Measurements from ENCODE around the gene SH2D3A. TPM values are rescaled to one million over a fixed set of nuclear protein-coding genes. Genes with fewer than 3 reads are reported as not detected.

The SH2D3A gene
- total RNA-seq, 2 experiments from 2014 or later = 39.2 to 41.3 TPM

DNA sequence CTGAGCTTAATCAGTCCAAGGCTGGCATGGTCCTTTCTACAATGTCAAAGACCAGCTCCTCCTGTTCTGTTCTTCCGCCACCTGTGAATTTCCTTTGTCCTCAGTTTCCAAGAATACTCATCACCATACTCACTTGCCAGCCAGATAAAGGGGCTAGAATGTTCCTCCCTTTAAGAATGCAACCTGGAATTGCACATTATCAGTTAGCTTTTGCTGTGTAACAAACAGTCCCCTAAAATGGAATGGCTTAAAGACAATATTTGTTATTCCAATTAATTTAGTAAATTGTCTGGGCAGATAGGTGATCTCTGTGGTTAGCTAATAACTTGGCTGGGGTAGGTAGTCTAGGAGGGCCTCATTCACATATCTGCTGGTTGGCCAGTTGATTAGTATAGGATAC lies 41.3 kb upstream of the SH2D3A start:
- Histone ChIP-seq H3K36me3 (ENCODE audit: insufficient read depth, low read length) (peaks cover 21% of the 10 kb centered on the region), H3K4me3 (ENCODE audit: low read length) (no peak overlapping the region), H3K27ac (ENCODE audit: low read depth in 1 of 2, low read length in 2 of 2) (no peak overlapping the region), H3K9me3 (ENCODE audit: control insufficient read depth in 1 of 2, insufficient read depth in 1 of 2, low read length in 2 of 2) (no peaks in the 10 kb centered on the region), H3K27me3 (ENCODE audit: control insufficient read depth in 1 of 2, insufficient read depth in 2 of 2, low read length in 2 of 2) (no peaks in the 10 kb centered on the region), H3K4me1 (ENCODE audit: insufficient read depth, low read length) (peaks cover 49% of the 10 kb centered on the region)
- Mint-ChIP-seq H3K27me3 (no peaks in the 10 kb centered on the region), H3K36me3 (ENCODE audit: low read depth) (peaks cover 58% of the 10 kb centered on the region), H3K9me3 (peaks cover 2% of the 10 kb centered on the region), H3K4me3 (no peak overlapping the region), H3K27ac (peak overlapping the region; percentile 77), H3K4me1 (ENCODE audit: low read depth) (peaks cover 65% of the 10 kb centered on the region)
- DNase-seq (no peak), ATAC-seq (ENCODE audit: poor library complexity) (no peak)
- TF ChIP-seq, protein P1, sequence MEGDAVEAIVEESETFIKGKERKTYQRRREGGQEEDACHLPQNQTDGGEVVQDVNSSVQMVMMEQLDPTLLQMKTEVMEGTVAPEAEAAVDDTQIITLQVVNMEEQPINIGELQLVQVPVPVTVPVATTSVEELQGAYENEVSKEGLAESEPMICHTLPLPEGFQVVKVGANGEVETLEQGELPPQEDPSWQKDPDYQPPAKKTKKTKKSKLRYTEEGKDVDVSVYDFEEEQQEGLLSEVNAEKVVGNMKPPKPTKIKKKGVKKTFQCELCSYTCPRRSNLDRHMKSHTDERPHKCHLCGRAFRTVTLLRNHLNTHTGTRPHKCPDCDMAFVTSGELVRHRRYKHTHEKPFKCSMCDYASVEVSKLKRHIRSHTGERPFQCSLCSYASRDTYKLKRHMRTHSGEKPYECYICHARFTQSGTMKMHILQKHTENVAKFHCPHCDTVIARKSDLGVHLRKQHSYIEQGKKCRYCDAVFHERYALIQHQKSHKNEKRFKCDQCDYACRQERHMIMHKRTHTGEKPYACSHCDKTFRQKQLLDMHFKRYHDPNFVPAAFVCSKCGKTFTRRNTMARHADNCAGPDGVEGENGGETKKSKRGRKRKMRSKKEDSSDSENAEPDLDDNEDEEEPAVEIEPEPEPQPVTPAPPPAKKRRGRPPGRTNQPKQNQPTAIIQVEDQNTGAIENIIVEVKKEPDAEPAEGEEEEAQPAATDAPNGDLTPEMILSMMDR (IDR thresholded peaks at IDR 0.05) = no peak
- ChIA-PET POLR2A (interaction anchor here (0.8 to 1.3 kb wide), 3 partner anchors 20 to 291 kb away, joined by 3 to 4 read pairs (median 3); partner anchors contain the start of gene VAV1), CTCF (no interaction called here)
- intact Hi-C loops (cut with DNase I, micrococcal nuclease) = no loop called here

GRCh38 chr19:6807291-6807690 lies 40.1 kb upstream of the SH2D3A start:
- ATAC-seq (ENCODE audit: poor library complexity) = no peak
- Mint-ChIP-seq H3K4me1 (ENCODE audit: low read depth) (peaks cover 62% of the 10 kb centered on the region), H3K9me3 (peaks cover 2% of the 10 kb centered on the region), H3K36me3 (ENCODE audit: low read depth) (peaks cover 47% of the 10 kb centered on the region), H3K4me3 (no peak overlapping the region), H3K27me3 (no peaks in the 10 kb centered on the region), H3K27ac (peak overlapping the region; percentile 61)
- intact Hi-C loops (cut with DNase I, micrococcal nuclease) = no loop called here
- Histone ChIP-seq H3K4me3 (ENCODE audit: low read length) (no peak overlapping the region), H3K27me3 (ENCODE audit: control insufficient read depth in 1 of 2, insufficient read depth in 2 of 2, low read length in 2 of 2) (no peaks in the 10 kb centered on the region), H3K4me1 (ENCODE audit: insufficient read depth, low read length) (peaks cover 52% of the 10 kb centered on the region), H3K9me3 (ENCODE audit: control insufficient read depth in 1 of 2, insufficient read depth in 1 of 2, low read length in 2 of 2) (no peaks in the 10 kb centered on the region), H3K36me3 (ENCODE audit: insufficient read depth, low read length) (peaks cover 21% of the 10 kb centered on the region), H3K27ac (ENCODE audit: low read depth in 1 of 2, low read length in 2 of 2) (no peak overlapping the region)
- POLR2A ChIA-PET = no interaction called here
- CTCF ChIA-PET = no interaction called here
- DNase-seq = no peak
- TF ChIP-seq, protein P1 (IDR thresholded peaks at IDR 0.05) = no peak

- H3K4me1 Mint-ChIP-seq (ENCODE audit: low read depth) = peaks cover 61% of the 10 kb centered on the region
- H3K4me3 Mint-ChIP-seq = no peak overlapping the region
Observed at GRCh38 chr19:6806488-6806887, 39.3 kb upstream of the SH2D3A start.

More at GRCh38 chr19:6806488-6806887, 39.3 kb upstream of the SH2D3A start:
- ChIA-PET CTCF (interaction anchor here (0.7 kb wide), 1 partner anchor 57 kb away, joined by 3 read pairs; no protein-coding TSS in a partner anchor), POLR2A (interaction anchor here (1.1 kb wide), 2 partner anchors 10 to 34 kb away, joined by 3 to 4 read pairs; partner anchors contain the start of gene VAV1)
- H3K4me1 ChIP-seq (ENCODE audit: insufficient read depth, low read length) = peaks cover 50% of the 10 kb centered on the region
- H3K9me3 Mint-ChIP-seq = no peaks in the 10 kb centered on the region
- H3K4me3 ChIP-seq (ENCODE audit: low read length) = no peak overlapping the region
- peak overlapping the region; percentile 15 for H3K27ac Mint-ChIP-seq
- no peak for ATAC-seq (ENCODE audit: poor library complexity)
- H3K36me3 ChIP-seq (ENCODE audit: insufficient read depth, low read length) = peaks cover 17% of the 10 kb centered on the region
- no peaks in the 10 kb centered on the region for H3K9me3 ChIP-seq (ENCODE audit: control insufficient read depth in 1 of 2, insufficient read depth in 1 of 2, low read length in 2 of 2)
- no peaks in the 10 kb centered on the region for H3K27me3 Mint-ChIP-seq
- peaks cover 43% of the 10 kb centered on the region for H3K36me3 Mint-ChIP-seq (ENCODE audit: low read depth)
- intact Hi-C loops (cut with DNase I, micrococcal nuclease) = no loop called here
- no peak overlapping the region for H3K27ac ChIP-seq (ENCODE audit: low read depth in 1 of 2, low read length in 2 of 2)
- TF ChIP-seq, protein P1 (IDR thresholded peaks at IDR 0.05) = no peak
- no peaks in the 10 kb centered on the region for H3K27me3 ChIP-seq (ENCODE audit: control insufficient read depth in 1 of 2, insufficient read depth in 2 of 2, low read length in 2 of 2)
- no peak for DNase-seq
